ENCODE data around the gene MAP4.
"Not testable (repeated sequence)": the region's sequence is repeated elsewhere in the genome, so short reads cannot be mapped to it uniquely, and the experiment has no call there.

The MAP4 gene

GRCh38 chr3:48016301-48016973, at the start of gene MAP4:
TSS of gene MAP4 (minus strand) at chr3:48016416. CDS start at chr3:47998860, 17,556 bp downstream.
- no peak for DNase-seq

- DNase-seq, result no peak
These were observed 48.8 kb upstream of the MAP4 start for GRCh38 chr3:48065035-48065434.

DNA sequence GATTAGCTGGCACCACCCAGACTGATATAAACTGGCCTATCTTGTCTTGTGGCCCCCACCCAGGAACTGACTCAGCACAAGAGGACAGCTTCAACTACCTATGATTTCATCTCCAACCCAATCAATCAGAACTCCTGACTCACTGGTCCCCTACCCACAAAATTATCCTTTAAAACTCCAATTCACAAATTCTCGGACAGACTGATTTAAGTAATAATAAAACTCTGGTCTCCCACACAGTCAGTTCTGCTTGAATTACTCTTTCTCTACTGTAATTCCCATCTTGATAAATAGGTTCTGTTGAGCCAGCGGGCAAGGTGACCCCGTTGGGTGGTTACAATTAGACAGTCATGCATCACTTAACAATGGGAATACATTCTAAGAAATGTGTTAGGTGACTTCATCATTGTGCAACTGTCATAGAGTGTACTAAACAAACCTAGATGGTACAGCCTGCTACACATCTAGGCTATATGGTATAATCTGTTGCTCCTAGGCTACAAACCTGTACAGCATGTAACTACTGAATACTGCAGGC, 48.1 kb upstream of the MAP4 start:
- no peak for DNase-seq

DNA sequence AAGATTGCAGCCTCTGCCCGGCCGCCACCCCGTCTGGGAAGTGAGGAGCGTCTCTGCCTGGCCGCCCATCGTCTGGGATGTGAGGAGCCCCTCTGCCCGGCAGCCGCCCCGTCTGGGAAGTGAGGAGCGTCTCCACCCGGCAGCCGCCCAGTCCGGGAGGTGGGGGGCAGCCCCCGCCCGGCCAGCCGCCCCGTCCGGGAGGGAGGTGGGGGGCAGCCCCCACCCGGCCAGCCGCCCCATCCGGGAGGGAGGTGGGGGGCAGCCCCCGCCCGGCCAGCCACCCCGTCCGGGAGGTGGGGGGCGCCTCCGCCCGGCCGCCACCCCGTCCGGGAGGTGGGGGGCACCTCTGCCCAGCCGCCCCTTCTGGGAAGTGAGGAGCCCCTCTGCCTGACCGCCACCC, 45.4 kb upstream of the MAP4 start:
- DNase-seq, result not testable (repeated sequence)

DNA sequence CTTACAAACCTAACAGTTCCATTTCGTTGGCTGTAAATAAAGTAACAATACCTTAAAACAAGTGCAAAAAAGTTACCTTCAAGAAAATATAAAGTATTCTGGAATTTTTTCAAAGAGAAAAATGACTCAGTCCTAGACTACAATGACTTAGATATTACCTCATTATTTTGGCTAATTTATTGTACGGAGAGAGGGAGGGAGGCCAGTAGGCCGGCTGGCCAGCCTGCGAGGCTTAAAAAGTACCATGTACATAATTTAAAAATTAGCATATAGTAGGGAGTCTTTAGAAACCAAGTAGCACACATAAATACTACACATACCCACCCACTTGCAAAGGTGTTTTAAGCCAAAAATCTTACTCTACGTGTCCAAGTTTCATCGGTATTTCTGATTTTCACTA, 41.9 kb upstream of the MAP4 start:
- no peak for DNase-seq

DNA sequence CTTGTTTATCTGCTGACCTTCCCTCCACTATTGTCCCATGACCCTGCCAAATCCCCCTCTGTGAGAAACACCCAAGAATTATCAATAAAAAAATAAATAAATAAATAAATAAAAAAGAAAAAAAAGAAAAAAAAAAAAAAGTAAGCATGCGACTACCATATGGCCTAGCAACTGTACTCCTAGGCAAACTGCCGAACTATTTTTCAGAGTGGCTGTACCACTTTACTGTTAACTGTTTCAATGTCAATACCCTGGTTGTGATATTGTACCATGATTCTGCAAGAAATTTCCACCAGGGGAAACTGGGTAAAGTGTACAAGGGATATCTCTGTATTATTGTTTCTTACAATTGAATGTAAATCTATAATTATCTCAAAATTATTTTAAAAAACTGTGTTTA, 41.3 kb upstream of the MAP4 start:
- no peak for DNase-seq

GRCh38 chr3:48047841-48048464, 31.7 kb upstream of the MAP4 start:
- DNase-seq, result no peak

- no peak for DNase-seq
These were observed 26.0 kb upstream of the MAP4 start for GRCh38 chr3:48042071-48042760.

GRCh38 chr3:48039487-48040190, 23.4 kb upstream of the MAP4 start:
- no peak for DNase-seq

- no peak for DNase-seq
These were observed 22.8 kb upstream of the MAP4 start for GRCh38 chr3:48038971-48039481.

- DNase-seq, result no peak
These were observed 17.8 kb upstream of the MAP4 start for GRCh38 chr3:48034000-48034516.

GRCh38 chr3:48030188-48030587, 14.0 kb upstream of the MAP4 start:
- DNase-seq, result no peak

- DNase-seq, result no peak
These were observed 11.0 kb upstream of the MAP4 start for GRCh38 chr3:48026951-48027908.

- no peak for DNase-seq
These were observed 9.9 kb upstream of the MAP4 start for GRCh38 chr3:48026098-48026497.

DNA sequence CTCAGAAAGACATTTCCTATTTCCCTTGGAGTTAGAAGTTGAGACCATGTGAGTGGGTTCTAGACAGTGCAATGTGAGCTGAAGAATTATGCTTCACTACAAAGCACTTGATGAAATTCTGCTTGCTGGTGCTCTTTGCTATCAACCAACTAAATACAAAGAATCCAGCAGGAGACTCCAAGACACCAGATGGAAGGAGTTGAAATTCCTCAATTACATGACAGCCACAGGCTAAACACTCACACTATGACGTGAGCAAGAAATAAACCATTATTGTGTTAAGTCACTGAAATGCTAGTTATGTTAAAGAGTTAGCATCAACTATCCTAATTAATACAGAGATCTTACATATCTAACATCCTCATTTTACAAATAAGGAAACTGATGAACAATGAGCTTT, 8.2 kb upstream of the MAP4 start:
- no peak for DNase-seq

DNA sequence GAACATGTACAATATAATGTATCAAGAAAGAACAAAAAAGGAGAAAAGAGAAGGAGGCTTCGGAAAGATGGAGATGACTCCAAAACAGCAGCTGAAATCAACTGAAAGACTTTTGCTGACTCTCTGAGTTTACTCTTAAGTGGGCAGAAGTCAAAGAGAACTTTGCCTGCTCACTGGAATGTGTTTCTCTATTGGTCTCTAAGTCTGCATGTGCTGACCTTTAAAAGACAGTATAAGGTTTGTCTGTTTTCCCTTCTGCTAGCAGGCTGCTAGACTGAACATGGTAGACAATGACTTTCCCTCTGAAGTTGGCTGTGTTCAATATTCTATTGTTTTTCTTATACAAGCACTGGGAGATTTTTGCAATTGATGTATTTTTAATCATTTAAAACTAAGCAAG, 7.2 kb upstream of the MAP4 start:
- DNase-seq, result no peak

GRCh38 chr3:48022178-48022577, 6.0 kb upstream of the MAP4 start:
- DNase-seq, result no peak

GRCh38 chr3:48018841-48019240, 2.6 kb upstream of the MAP4 start:
- no peak for DNase-seq

DNA sequence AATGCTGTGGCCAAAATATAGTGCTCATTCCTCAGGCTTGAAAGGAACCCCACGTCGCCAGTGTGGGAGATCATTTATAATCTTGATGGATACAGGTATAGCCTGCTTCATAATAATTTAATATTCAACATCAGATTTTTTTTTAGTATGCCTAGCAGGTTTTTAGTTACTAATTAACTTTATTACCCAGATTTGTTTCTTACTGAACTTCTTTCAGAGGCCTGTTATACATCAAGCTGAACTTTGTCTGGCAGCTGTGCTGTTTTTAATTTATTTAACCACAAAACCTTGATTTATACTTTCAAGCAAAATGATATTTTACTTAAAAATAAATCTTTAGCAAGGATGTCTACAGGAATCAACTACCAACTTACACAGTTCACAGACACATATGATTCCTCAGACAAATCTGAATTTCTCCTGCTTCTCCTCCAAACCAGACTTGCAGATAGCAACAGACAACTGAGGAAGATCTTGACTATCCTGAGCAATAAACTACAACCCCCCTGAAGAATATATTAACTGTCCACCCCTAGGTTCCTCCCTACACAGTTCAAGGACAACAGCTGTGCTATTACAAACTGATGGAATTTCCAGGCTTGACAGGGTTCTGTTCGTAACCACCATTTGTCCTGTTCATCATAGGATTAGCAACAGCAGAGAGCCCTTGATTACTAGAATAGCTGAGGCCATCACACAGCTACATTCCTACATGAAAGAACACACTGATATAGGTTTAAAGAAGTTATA, 610 bp downstream of the MAP4 start:
- DNase-seq, result no peak

- DNase-seq, result no peak
These were observed 1.9 kb downstream of the MAP4 start for GRCh38 chr3:48014358-48014757.

All from NCI-H1048 (cell line).